ENCODE measurements around the gene SEMA4C. TPM values are rescaled to one million over a fixed set of nuclear protein-coding genes. Genes with fewer than 3 reads are reported as not detected.

Gene SEMA4C
- total RNA-seq, 1 donor from 2014 or later: 14.9 TPM

- no peak for ATAC-seq
Observed at GRCh38 chr2:96819128-96819875, 50.6 kb downstream of the SEMA4C start.

GRCh38 chr2:96817882-96818281 is 52.0 kb downstream of the SEMA4C start:
- no peak for ATAC-seq

DNA sequence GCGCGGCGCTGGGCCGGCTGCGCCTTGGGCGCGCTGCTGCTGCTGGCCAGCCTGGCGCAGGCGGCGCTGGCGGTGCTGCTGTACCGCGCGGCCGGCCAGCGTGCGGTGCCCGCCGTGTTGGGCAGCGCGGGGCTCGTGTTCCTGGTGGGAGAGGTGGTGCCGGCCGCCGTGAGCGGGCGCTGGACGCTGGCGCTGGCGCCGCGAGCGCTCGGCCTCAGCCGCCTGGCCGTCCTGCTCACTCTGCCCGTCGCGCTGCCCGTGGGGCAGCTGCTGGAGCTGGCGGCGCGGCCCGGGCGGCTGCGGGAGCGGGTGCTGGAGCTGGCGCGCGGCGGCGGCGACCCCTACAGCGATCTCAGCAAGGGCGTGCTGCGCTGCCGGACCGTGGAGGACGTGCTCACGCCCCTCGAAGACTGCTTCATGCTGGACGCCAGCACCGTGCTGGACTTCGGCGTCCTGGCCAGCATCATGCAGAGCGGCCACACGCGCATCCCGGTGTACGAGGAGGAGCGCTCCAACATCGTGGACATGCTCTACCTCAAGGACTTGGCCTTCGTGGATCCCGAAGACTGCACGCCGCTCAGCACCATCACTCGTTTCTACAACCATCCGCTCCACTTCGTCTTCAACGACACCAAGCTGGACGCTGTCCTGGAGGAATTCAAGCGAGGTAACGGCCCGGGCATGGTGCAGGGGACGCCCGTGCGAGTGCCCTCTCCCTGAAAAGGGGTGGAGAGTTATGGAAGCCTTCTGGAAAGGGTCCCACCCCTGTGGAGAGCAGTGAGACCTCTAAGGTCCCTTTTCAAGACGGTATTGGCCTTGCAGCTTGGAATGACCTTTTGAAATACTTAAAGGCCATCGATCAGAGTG is 52.8 kb downstream of the SEMA4C start:
- ATAC-seq: no peak

GRCh38 chr2:96816127-96816835 is 53.6 kb downstream of the SEMA4C start, which contains the start of gene CNNM3:
Gene CNNM3, plus strand, starts transcription at chr2:96816268. Its CDS starts 10 bp downstream, at chr2:96816278.
- ATAC-seq: peak; percentile 97

GRCh38 chr2:96815326-96816126 is 54.4 kb downstream of the SEMA4C start:
- ATAC-seq: no peak

GRCh38 chr2:96813656-96814055 is 56.2 kb downstream of the SEMA4C start:
- no peak for ATAC-seq

DNA sequence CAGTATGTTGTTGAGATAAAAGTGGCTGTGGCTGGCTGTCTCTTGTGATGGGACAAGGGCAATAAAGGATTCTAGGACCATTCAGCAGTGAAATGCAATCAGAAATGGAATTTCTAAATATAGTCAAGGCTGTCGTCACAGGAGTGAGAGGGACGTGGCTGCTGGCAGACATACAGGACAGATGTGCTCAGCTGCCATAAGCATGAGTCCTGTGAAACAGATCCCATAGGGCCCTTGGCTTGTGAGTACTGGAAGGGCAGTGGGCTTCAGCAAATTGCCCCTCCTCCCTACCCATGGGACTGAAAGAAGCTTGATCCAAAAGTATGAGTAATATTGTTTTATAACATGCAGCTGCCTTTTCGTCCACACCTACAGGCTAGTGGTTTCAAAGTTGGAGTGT is 58.0 kb downstream of the SEMA4C start:
- ATAC-seq: no peak

- ATAC-seq: no peak
Observed at GRCh38 chr2:96810783-96811192, 59.1 kb downstream of the SEMA4C start.

GRCh38 chr2:96809951-96810782 is 59.7 kb downstream of the SEMA4C start:
- ATAC-seq: no peak

Other genes with a start within 250 kb of the SEMA4C start
- 19.0 TPM for gene KANSL3, start 231.8 kb downstream of the SEMA4C start, total RNA-seq
- 0.16 TPM for gene FER1L5, start 227.3 kb downstream of the SEMA4C start, total RNA-seq
- 4.7 TPM for gene LMAN2L, start 130.0 kb downstream of the SEMA4C start, total RNA-seq
- 9.3 TPM for gene CNNM4, start 109.2 kb downstream of the SEMA4C start, total RNA-seq
- 6.1 TPM for gene CNNM3, start 53.8 kb downstream of the SEMA4C start, total RNA-seq
- 1.8 TPM for gene ANKRD23, start 26.1 kb downstream of the SEMA4C start, total RNA-seq
- 7.8 TPM for gene ANKRD39, start 12.1 kb downstream of the SEMA4C start, total RNA-seq
- 0.44 TPM for gene FAM178B, start 116.5 kb upstream of the SEMA4C start, total RNA-seq
- 5.6 TPM for gene FAHD2B, start 224.8 kb upstream of the SEMA4C start, total RNA-seq
- gene ANKRD36, start 243.1 kb upstream of the SEMA4C start, total RNA-seq: 8.1 TPM